HEK293 (cell line): ENCODE results near the gene RAB40C.

Experiments used
- CTCF ChIA-PET: fragments of 350-600 bp; formaldehyde crosslinking; extraction: SDS; loops from one replicate; lab custom pipeline; 2021; ENCODE audit warnings: antibody characterized with exemption; lab: Yijun Ruan, JAX
- POLR2A ChIA-PET: fragments of 300-600 bp; formaldehyde crosslinking; extraction: SDS; loops from one replicate; lab custom pipeline; 2020; ENCODE audit warnings: antibody characterized with exemption, inconsistent platforms; lab: Yijun Ruan, JAX
- H3K27ac ChIP-seq: fragments of 200-500 bp; sonication (Bioruptor generic); 2 replicates; pipeline ENCODE4 v1.5.1; 2014; ENCODE audit warnings: low read depth, low read length, control low read depth, inconsistent platforms; ENCODE audit errors: extremely low read depth
- H3K36me3 ChIP-seq, 2 experiments: fragments of 200-500 bp in 1 of 2; sonication (Bioruptor generic) in 1 of 2; 1 replicate in 1 of 2; 2 replicates in 1 of 2; pipeline ENCODE4 v1.5.1; 2014 to 2017; ENCODE audit warnings: inconsistent platforms in 2 of 2, low read length in 2 of 2; ENCODE audit not compliant: control insufficient read depth in 2 of 2, insufficient read depth in 1 of 2
- H3K4me1 ChIP-seq: fragments of 200-500 bp; sonication (Bioruptor generic); 2 replicates; pipeline ENCODE4 v1.5.1; 2014; ENCODE audit warnings: mild to moderate bottlenecking, low read length, inconsistent platforms; ENCODE audit not compliant: control insufficient read depth, insufficient read depth
- H3K4me3 ChIP-seq: 2 replicates; pipeline ENCODE4 v1.5.1; 2011; ENCODE audit warnings: low read depth, mild to moderate bottlenecking, control low read depth, low read length, moderate library complexity
- H3K9me3 ChIP-seq: fragments of 200-500 bp; sonication (Bioruptor generic); 2 replicates; pipeline ENCODE4 v1.5.1; 2014; ENCODE audit warnings: low read depth, low read length, inconsistent platforms; ENCODE audit not compliant: control insufficient read depth, insufficient read depth
- BCL11A ChIP-seq: fragments of 450-650 bp; formaldehyde crosslinking; IDR thresholded peaks from 2 replicates; pipeline ENCODE4 v1.5.1; 2016; ENCODE audit warnings: low read depth, missing biosample characterization, missing genetic modification characterization
- GLIS2 ChIP-seq: fragments of 450-650 bp; formaldehyde crosslinking; IDR thresholded peaks from 2 replicates; pipeline ENCODE4 v1.5.1; 2016; ENCODE audit warnings: missing biosample characterization, missing genetic modification characterization
- IKZF3 ChIP-seq: fragments of 450-650 bp; IDR thresholded peaks from 2 replicates; pipeline ENCODE4 v1.5.0; 2018; ENCODE audit warnings: missing biosample characterization, mild to moderate bottlenecking, missing genetic modification characterization, moderate library complexity
- KLF1 ChIP-seq: fragments of 450-650 bp; formaldehyde crosslinking; IDR thresholded peaks from 2 replicates; pipeline ENCODE4 v1.5.1; 2016; ENCODE audit warnings: missing biosample characterization, missing genetic modification characterization
- SETDB1 ChIP-seq: IDR thresholded peaks from one replicate; pipeline ENCODE4 v1.6.1; 2017; ENCODE audit warnings: mild to moderate bottlenecking, low read length, moderate library complexity, mixed read lengths; ENCODE audit not compliant: insufficient read length
- ZBTB17 ChIP-seq: fragments of 450-650 bp; formaldehyde crosslinking; IDR thresholded peaks from 2 replicates; pipeline ENCODE4 v1.5.1; 2016; ENCODE audit warnings: missing biosample characterization, missing genetic modification characterization
- ZNF146 ChIP-seq: fragments of 450-650 bp; formaldehyde crosslinking; IDR thresholded peaks from 2 replicates; pipeline ENCODE4 v1.5.1; 2016; ENCODE audit warnings: missing biosample characterization, missing genetic modification characterization
- ZNF394 ChIP-seq: fragments of 450-650 bp; formaldehyde crosslinking; IDR thresholded peaks from 2 replicates; pipeline ENCODE4 v1.5.1; 2016; ENCODE audit warnings: missing biosample characterization, missing genetic modification characterization, mild to moderate bottlenecking, moderate library complexity, borderline replicate concordance
- ZNF560 ChIP-seq: fragments of 450-650 bp; formaldehyde crosslinking; IDR thresholded peaks from 2 replicates; pipeline ENCODE4 v1.5.1; 2017; ENCODE audit warnings: missing biosample characterization, missing genetic modification characterization, borderline replicate concordance
- ZNF571 ChIP-seq: fragments of 450-650 bp; formaldehyde crosslinking; IDR thresholded peaks from 2 replicates; pipeline ENCODE4 v1.5.0; 2017; ENCODE audit warnings: missing biosample characterization, missing genetic modification characterization
- ZNF600 ChIP-seq: fragments of 450-650 bp; formaldehyde crosslinking; IDR thresholded peaks from 2 replicates; pipeline ENCODE4 v1.5.1; 2016; ENCODE audit warnings: missing biosample characterization, missing genetic modification characterization
- ZNF664 ChIP-seq: fragments of 450-650 bp; formaldehyde crosslinking; IDR thresholded peaks from 2 replicates; pipeline ENCODE4 v1.5.1; 2016; ENCODE audit warnings: missing biosample characterization, missing genetic modification characterization
- ZNF792 ChIP-seq: fragments of 450-650 bp; formaldehyde crosslinking; IDR thresholded peaks from 2 replicates; pipeline ENCODE4 v1.5.1; 2016; ENCODE audit warnings: missing biosample characterization, missing genetic modification characterization
- ZXDB ChIP-seq: fragments of 450-650 bp; formaldehyde crosslinking; IDR thresholded peaks from 2 replicates; pipeline ENCODE4 v1.5.1; 2016; ENCODE audit warnings: missing biosample characterization, missing genetic modification characterization
- TF ChIP-seq, protein P1 (sequence below): fragments of 450-650 bp; formaldehyde crosslinking; IDR thresholded peaks from 2 replicates; pipeline ENCODE4 v1.5.1; 2017; ENCODE audit warnings: missing biosample characterization, missing genetic modification characterization
- TF ChIP-seq, protein P2 (sequence below): fragments of 450-650 bp; formaldehyde crosslinking; IDR thresholded peaks from 2 replicates; pipeline ENCODE4 v1.5.1; 2016; ENCODE audit warnings: missing biosample characterization, missing genetic modification characterization
- TF ChIP-seq, protein P3 (sequence below): sonication (generic); formaldehyde crosslinking; IDR thresholded peaks from 2 replicates; pipeline ENCODE4 v1.8.1; 2022; ENCODE audit warnings: mild to moderate bottlenecking, moderate library complexity, missing genetic modification reagents

The RAB40C gene

DNA sequence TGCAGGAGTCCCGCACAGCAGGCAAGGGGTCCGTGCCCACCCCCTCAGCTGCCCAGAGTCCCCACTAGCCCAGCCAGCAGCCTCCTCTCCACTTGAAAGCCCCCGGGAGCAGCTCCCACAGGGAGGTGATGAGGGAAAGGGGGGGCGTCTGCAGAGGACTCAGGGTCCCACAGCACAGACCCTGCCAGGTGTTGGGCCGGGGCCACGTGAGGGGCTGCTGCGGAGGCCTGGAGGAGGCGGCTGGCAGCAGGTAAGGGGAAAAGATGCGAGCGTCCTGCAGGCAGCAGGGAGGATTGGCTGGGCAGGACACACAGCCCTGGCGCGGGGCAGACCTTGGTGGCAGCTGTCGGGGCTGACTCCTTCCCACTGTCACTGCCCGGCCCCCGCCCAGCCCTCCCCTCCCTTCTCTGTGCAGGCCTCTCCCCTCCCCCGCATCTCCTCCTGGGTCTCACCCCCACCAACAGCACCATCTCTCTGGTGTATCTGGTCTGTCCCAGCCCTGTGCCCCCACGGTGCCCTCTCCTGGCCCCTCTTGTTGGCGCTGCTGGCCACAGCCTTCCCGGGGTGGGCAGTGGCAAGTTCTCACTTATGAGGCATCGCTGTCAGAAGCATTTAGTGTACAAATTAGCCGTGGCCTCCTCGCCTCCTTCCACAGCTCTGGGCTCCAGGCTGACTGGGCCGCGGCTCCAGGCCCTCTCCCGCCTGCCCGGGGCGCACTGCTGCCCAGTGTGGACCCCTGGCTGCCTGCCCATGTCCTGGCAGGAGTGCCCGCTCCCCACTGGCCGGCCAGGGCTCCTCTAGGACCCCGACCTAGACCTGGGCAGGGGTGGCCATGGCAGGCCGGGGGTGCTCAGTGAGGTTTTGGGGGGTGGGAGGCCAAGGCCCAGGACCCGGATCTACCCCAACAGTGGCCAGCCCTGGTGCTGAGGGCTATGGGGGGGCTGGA lies 34.1 kb upstream of the RAB40C start:
- Histone ChIP-seq H3K4me1 (no peaks in the 10 kb centered on the region; the same call in 1 of the 2 replicates), H3K9me3 (no peaks in the 10 kb centered on the region), H3K4me3 (no peak overlapping the region), H3K36me3 (peaks cover 0 to 16% of the 10 kb centered on the region in 2 experiments; a peak in 1 of 3 replicates), H3K27ac (no peak overlapping the region)
- POLR2A ChIA-PET, result interaction anchor here (0.9 to 1.2 kb wide), 2 partner anchors 11 to 15 kb away, joined by 3 to 4 read pairs; partner anchors contain the start of gene NHLRC4
- CTCF ChIA-PET, result no interaction called here
- TF ChIP-seq ZNF600 (tag by site-specific recombination), result no peak
- TF ChIP-seq ZNF394 (tag by site-specific recombination), result no peak
- TF ChIP-seq BCL11A (tag by site-specific recombination), result peak; percentile 50; the same call in 1 of the 2 replicates
- TF ChIP-seq ZBTB17 (tag by site-specific recombination), result peak; percentile 37; the same call in 1 of the 2 replicates
- TF ChIP-seq, protein P1, sequence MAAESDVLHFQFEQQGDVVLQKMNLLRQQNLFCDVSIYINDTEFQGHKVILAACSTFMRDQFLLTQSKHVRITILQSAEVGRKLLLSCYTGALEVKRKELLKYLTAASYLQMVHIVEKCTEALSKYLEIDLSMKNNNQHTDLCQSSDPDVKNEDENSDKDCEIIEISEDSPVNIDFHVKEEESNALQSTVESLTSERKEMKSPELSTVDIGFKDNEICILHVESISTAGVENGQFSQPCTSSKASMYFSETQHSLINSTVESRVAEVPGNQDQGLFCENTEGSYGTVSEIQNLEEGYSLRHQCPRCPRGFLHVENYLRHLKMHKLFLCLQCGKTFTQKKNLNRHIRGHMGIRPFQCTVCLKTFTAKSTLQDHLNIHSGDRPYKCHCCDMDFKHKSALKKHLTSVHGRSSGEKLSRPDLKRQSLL (tag by site-specific recombination), result 0 out of 2 replicates have a peak, but pooled peaks have one; percentile 20
- TF ChIP-seq, protein P2, sequence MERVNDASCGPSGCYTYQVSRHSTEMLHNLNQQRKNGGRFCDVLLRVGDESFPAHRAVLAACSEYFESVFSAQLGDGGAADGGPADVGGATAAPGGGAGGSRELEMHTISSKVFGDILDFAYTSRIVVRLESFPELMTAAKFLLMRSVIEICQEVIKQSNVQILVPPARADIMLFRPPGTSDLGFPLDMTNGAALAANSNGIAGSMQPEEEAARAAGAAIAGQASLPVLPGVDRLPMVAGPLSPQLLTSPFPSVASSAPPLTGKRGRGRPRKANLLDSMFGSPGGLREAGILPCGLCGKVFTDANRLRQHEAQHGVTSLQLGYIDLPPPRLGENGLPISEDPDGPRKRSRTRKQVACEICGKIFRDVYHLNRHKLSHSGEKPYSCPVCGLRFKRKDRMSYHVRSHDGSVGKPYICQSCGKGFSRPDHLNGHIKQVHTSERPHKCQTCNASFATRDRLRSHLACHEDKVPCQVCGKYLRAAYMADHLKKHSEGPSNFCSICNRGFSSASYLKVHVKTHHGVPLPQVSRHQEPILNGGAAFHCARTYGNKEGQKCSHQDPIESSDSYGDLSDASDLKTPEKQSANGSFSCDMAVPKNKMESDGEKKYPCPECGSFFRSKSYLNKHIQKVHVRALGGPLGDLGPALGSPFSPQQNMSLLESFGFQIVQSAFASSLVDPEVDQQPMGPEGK (tag by site-specific recombination), result 0 out of 2 replicates have a peak, but pooled peaks have one; percentile 24
- TF ChIP-seq KLF1 (tag by site-specific recombination), result peak; percentile 26; the same call in 1 of the 2 replicates
- peak; percentile 10; the same call in 1 of the 2 replicates for TF ChIP-seq GLIS2 (tag by site-specific recombination)

DNA sequence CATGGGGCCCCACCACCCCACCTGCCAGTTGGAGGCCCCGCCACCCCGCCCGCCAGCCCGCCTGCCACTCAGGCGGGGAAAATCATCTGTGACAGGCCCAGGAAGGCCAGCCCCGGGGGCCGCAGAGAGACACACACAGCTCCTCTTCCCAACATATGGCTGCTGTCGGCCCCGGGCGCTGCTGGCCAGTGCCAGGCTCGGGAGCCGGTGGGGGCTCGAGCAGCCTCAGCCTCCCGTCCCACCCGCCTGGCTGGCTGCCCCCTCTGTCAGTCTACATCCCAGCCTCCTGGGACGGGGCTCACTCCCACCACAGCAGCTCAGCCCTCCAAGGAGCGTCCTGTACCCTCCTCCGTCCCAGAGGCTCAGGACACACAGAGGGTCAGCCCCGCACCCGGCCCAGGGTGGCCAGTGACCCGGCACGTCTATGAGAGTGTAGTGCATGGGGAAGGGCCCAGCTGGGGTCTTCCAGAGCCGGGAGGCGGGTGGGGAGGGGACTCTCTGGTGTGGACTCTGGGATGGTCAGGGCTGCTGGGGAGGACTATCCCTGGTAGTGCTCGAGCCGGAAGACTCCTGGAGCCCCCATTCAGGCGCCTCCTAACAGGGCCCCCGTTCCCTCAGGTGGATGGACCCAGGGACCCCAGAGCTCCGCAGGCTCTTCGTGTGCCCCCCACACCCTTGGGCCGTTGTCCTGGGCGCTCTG lies 33.2 kb upstream of the RAB40C start:
- TF ChIP-seq SETDB1 (no peak), BCL11A (tag by site-specific recombination) (no peak), ZNF146 (no peak), ZXDB (no peak), ZNF664 (no peak), ZNF571 (no peak), IKZF3 (tag by site-specific recombination) (no peak), ZNF792 (tag by site-specific recombination) (no peak), ZNF560 (tag by site-specific recombination) (no peak)
- TF ChIP-seq, protein P3, sequence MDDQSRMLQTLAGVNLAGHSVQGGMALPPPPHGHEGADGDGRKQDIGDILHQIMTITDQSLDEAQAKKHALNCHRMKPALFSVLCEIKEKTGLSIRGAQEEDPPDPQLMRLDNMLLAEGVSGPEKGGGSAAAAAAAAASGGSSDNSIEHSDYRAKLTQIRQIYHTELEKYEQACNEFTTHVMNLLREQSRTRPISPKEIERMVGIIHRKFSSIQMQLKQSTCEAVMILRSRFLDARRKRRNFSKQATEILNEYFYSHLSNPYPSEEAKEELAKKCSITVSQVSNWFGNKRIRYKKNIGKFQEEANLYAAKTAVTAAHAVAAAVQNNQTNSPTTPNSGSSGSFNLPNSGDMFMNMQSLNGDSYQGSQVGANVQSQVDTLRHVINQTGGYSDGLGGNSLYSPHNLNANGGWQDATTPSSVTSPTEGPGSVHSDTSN (CRISPR knock-in tag), result no peak
- CTCF ChIA-PET, result no interaction called here
- Histone ChIP-seq H3K4me3 (no peak overlapping the region), H3K36me3 (peaks cover 0 to 11% of the 10 kb centered on the region in 2 experiments; a peak in 1 of 3 replicates), H3K9me3 (no peaks in the 10 kb centered on the region), H3K4me1 (no peaks in the 10 kb centered on the region; the same call in 1 of the 2 replicates), H3K27ac (no peak overlapping the region)
- POLR2A ChIA-PET, result no interaction called here
